NCI-H526 (cell line): ENCODE results near the gene ALG12.

ENCODE experiments used
- DNase-seq, 2 experiments: peaks; one replicate each; lab custom pipeline; 2025; lab: John Stamatoyannopoulos, UW

ALG12 gene

GRCh38 chr22:49945042-49945794, 27.0 kb upstream of the ALG12 start:
- DNase-seq = peak in 1 of 2 experiments; percentile 28

DNA sequence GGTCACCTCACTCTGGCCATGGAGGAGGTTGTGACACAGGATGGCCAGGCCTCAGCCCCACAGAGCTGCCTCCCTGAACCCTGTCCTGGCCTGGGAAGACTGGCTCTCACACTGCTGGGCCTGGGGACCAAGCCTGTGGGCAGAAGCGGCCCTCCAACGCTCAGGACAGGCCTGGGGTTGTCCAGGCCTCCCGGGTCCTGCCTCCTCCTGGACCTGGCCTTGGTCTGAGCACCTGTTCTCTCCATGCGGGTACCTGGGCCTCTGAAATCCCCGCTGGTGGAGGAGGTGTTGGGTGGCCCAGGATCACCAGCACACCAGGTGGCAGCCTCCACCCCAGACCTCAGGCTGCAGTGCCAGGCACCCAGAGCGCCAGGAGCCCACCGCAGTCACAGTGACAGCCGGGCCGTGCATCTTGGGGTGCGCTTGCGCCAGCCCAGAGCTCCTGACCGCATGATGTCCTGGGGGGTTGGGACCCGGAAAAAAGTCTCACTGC, 26.2 kb upstream of the ALG12 start:
- DNase-seq = no peak

GRCh38 chr22:49943771-49944398, 25.6 kb upstream of the ALG12 start:
- DNase-seq = no peak

DNA sequence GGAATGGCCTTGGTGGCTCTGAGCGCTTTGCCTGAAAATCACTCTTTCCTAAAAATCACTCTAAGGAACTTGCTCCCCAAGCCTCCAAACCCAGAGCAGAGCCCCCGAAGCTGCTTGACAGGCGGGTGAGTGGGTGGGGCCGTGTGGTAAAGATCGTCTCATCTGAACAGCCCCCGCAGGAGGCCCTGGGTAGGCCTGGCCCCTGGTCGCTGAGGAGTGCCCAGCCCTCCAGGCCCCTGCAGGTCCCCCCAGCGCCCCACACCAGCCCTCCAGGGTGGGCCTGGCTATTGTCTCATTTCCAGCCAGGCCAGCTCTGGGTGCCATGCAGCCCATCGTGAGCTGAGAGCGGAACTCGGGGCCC, 25.1 kb upstream of the ALG12 start:
- DNase-seq = no peak

DNA sequence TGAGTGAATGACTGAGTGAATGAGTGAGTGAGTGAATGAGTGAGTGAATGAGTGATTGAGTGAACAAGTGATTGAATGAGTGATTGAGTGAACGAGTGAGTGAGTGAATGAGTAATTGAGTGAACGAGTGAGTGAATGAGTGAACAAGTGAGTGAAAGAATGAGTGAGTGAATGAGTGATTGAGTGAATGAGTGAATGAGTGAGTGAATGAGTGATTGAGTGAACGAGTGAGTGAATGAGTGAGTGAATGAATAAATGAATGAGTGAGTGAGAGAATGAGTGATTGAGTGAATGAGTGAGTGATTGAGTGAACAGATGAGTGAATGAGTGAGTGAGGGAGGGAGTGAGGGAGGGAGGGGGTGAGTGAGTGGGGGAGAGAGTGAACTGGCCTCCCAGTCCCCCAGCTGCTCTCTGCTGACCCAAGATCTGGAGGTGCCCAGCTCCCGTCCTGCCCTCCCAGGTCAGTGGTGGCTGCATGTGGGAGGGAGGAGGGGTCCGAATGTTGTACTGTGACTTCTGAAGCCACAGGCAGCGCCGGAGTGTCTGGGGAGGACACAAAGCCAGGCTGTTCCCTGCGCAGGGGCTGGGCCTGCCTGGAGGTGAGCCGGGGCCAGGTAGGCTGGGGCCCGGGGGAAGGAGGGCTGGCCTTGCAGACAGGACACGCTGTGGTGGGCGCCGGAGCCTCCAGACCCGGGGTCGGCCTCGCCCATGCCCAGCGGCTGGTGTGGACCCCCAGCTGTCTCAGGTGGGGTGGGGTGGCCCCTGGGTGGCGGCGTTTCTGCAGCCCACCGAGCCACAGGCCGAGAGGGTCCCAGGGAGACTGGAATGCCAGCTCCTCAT, 24.5 kb upstream of the ALG12 start:
- DNase-seq = peak in 1 of 2 experiments; percentile 22

DNA sequence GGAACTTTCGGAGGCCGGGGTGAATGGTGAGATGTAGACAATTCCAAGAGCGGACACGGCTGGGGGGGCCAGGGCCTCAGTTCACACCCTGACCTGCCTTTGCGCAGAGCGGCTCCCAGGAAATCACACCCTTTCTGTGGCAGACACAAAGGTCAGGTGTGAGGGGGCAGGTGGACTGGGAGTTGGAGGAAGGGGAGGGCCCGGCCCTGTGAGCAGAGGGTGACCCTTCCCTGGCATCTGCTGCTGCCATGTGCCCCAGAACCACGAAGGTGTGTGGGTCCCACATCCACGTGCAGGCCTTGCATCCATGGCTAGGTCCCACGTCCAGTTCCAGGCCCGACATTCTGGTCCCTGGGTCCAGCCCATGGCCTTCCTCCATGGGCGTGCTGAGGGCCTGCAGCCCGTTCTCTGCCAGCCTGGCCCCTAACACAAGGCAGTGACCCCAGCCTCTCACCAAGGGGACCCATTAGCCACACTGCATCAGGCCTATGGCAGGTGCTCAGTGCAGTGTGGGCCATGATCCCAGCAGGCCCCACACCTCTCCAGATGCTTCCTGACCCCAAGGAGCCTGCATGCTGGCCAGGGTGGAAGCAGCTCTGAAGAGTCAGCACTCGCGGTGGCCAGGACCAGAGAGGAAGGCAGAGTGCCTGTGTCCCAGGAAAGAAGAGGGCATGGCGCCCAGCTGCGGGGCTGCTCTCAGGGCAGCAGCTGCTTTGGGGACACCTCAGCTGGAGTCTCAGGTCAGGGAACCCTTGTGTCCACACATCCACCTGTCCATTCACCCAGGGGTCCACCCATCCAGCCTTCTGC, 23.5 kb upstream of the ALG12 start:
- DNase-seq = no peak

- DNase-seq = no peak
Observed at GRCh38 chr22:49938565-49939136, 20.4 kb upstream of the ALG12 start.

GRCh38 chr22:49937758-49938564, 19.7 kb upstream of the ALG12 start:
- DNase-seq = no peak

GRCh38 chr22:49936973-49937757, 18.9 kb upstream of the ALG12 start:
- peak in 1 of 2 experiments; percentile 22 for DNase-seq

DNA sequence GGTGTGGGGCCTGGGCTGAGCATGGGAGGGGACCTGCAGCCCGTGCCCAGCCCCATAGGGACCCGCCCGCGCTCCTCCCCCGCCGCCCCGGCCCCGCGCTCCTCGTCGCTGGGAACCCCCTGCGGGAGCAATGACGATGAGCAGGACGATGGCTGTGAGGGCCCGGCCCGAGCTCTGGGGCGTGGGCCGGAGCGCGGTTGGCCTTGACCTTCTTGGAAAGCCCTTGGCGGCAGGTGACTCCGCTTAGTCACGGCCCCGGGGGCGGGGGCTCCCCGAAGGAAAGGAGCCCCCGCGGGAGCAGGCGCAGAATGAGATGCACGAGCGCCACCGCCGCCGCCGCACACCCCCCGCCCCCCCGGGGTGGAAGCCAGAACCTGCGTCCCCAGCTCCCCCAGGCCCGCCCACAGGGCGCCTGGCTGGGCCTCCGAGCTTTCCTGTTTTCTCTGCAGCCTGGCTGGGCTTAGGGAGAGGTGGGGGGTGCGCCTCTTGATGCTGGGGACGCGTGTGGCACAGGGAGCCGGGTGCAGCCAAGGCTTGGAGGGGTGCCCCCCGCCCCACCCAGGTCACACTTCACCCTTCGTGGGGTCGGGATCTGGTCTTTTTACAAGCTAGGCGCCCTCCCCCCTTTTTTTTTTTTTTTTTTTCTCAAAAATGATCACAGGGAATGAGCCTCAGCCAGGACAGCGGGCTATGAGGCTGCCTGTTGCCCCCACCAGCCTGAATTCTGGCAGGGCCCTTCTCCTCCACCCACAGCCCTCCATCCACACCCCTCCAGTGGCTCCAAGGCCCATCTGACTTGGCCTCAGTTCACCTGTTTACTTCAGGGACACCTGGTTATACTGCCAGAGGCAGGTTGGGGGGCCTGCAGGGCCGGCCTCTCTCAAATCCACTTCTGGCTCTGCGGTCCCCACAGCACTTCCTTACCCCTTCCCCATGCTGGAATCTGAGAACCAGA, 18.1 kb upstream of the ALG12 start:
- peak in 1 of 2 experiments; percentile 48 for DNase-seq

GRCh38 chr22:49935561-49935960, 17.3 kb upstream of the ALG12 start:
- no peak for DNase-seq

DNA sequence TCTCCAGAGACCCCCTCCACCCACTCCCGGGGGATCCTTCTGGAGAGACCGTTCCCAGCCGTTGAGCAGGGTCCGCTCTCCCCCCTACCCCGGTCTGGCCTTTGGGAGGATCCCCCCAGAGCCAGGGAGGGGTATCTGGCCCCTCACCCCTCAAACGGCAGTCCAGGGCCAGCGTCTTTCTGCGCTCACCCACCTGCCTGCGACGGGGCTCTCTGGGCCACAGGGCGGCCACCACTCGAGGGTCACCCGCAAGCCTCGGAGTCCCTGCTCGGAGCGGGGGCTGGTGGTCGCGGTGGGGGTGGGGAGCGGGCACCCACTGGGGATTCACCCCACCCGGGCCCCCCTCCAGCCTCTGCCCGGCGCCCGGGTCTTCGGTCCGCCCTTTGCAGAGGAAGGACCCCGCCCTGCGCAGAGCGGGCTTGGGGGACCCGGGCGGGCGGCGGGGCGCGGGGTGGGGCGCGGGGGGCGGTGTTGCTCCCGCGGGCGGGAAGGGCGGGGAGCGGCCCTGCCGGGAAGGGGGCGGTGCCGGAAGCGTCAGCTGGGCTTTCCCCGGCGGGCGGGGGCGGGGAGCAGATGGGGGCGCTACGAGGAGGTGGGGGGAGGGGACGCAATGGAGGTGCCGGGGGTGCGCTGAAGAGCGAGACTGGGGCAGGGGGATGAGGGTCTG, 16.8 kb upstream of the ALG12 start:
- peak in 1 of 2 experiments; percentile 23 for DNase-seq

DNA sequence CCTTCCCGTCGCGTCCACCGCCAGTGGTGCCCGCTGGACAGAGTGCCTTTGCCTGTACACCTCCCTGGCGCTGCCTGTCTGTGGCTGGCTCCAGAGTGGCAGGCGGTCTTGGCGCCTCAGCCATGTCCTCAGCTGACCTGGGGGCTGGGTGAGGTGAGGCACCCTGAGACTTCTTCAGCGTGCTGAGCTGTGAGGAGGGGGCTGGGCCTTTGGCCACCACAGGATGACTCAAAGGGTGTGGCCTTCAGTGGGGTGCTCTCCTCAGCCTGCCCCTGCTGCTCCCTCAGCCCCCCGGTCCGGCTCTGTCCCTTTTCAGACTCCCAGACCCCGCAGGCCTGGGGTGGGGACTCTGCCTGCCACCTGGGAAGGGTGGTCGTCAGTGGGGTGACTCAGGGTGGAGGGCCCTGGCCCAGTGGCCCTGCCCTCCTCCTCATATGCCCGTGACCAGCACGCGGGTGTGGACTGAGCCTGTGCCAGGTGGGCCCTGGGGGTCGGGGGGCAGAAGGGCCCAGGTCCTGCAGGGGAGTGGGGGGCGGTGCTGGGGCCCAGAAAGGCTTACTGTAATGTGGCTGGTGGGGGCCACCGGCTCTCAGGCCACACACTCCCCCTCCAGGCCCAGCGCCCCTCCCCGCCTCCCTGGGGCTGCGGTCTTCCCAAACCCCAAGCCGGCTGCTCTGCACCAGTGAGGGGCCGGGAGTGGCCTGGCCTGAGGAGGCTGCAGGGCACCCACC, 16.1 kb upstream of the ALG12 start:
- no peak for DNase-seq

- DNase-seq = no peak
Observed at GRCh38 chr22:49933236-49934159, 15.3 kb upstream of the ALG12 start.

GRCh38 chr22:49930596-49931412, 12.6 kb upstream of the ALG12 start:
- DNase-seq = peak; percentile 13 to 61
